Astrocyte (in vitro differentiated cells and primary cell): ENCODE measurements around the gene POU6F2.

Source experiments
- EZH2 ChIP-seq: IDR thresholded peaks from 2 replicates; pipeline ENCODE4 v1.6.1; 2012; ENCODE audit warnings: mild to moderate bottlenecking, low read length, inconsistent platforms; ENCODE audit not compliant: insufficient read depth
- TF ChIP-seq, protein P1 (sequence below): IDR thresholded peaks from 2 replicates; pipeline ENCODE4 v1.5.1; 2011; ENCODE audit warnings: low read depth, mild to moderate bottlenecking, inconsistent platforms, low read length, moderate library complexity; ENCODE audit not compliant: insufficient read depth

DNA sequence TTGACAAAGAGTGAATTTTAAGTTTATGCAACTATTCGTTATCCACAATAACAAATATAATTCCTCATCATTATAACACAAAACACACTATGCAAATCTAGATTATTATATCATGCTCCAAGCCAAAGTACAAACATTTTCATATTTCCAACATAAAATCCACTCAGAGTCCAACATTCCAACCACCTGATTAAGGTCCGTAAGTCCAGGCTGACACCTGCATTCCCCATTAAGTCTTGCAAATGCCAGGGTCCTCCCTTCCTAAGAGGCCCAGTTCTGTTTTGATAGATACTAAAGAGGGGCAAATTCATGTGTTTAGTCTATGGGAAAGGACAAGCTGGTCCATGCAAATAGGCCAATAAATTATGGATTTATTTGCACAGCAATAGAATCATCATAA, 206.1 kb downstream of the POU6F2 start:
- TF ChIP-seq, protein P1, sequence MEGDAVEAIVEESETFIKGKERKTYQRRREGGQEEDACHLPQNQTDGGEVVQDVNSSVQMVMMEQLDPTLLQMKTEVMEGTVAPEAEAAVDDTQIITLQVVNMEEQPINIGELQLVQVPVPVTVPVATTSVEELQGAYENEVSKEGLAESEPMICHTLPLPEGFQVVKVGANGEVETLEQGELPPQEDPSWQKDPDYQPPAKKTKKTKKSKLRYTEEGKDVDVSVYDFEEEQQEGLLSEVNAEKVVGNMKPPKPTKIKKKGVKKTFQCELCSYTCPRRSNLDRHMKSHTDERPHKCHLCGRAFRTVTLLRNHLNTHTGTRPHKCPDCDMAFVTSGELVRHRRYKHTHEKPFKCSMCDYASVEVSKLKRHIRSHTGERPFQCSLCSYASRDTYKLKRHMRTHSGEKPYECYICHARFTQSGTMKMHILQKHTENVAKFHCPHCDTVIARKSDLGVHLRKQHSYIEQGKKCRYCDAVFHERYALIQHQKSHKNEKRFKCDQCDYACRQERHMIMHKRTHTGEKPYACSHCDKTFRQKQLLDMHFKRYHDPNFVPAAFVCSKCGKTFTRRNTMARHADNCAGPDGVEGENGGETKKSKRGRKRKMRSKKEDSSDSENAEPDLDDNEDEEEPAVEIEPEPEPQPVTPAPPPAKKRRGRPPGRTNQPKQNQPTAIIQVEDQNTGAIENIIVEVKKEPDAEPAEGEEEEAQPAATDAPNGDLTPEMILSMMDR = no peak
- TF ChIP-seq EZH2 = no peak
